Anterior cingulate cortex (tissue), 58 donors: Measurements from ENCODE around the gene NKAIN1.
"Not testable (repeated sequence)": the region's sequence is repeated elsewhere in the genome, so short reads cannot be mapped to it uniquely, and the experiment has no call there.

Experiments used
- DNase-seq, 58 donors: peaks; one replicate each; lab custom pipeline; 2025; lab: John Stamatoyannopoulos, UW

Gene NKAIN1

DNA sequence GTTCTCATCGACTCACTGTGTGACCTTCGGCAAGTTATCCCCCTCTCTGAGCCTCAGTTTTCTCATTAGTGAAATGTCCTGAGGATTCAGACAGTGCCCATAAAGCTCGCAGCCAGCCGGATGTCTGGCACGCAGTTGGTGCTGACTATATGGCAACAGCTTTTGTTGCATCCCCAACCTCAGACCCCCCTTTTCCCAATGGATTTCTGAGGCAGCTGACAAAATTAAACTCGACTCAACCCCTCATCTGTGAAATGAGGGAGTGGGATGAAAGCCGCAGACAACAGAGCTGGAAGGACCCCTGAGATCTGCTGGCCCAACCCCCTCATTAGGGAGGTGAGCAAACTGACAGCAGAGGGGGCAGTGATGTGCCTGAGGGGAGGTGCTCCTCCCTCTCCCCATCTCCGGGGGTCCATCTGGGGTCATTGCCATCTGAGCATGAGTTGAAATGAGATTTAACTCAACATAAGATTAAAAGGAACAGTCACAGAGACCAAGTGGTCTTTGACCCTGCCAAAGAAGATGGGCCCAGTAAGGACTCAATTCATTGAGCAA, 40.4 kb downstream of the NKAIN1 start:
- DNase-seq = no peak

DNA sequence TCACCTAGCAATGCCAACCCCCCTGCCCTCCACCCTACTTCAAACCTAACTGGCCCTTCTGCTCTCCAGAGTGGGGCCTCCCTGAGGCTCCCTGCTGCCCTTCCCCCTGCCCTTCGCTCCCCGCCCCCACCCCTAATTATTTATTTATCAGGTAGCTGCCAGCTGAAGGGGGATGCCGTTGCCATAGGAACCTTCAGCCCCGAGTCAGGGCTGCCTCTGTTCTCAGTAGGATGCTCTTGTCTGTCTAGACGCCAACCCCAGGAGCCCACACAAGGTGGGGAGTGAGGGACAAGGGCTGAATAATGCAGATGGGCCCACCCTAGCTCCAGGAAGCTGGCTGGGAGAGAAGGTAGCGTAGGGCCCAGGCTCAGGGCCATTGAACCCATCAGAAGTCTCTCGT, 41.1 kb downstream of the NKAIN1 start:
- no peak for DNase-seq

DNA sequence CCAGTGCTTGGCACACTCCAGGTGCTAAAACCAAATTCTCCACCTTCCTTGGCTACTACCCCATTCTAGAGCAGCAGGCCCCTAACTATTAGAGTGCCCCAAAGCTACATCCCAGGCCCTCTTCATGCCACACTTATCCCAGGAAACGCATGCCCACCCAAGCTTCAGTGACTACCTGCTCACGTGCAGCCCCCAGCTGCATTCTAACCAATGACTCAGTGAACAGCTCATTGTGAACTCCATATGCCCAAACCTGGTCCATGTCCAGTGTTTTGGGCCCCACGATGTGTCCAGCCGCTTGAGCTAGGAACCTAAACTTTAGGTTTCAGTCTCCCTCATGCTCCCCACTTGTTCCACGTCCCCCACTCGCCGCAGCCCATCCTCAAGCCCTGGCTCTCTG, 41.5 kb downstream of the NKAIN1 start:
- DNase-seq = no peak

DNA sequence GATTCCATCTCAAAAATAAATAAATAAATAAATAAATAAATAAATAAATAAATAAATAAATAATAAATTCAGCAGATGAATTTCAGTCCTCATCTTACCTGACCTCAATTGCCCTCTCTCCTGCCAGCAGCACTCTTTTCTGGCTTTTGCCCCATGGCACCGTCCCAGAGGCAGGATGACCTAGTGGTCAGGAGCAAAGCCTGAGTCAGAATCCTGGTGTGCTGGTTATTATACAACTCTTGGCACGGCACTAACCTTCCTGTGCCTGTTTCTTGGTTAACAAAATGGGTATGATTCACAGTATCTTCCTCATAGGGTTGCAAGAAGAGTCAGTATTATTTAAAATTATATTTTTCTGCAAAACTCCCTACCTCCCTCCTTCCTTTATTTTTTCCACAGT, 43.0 kb downstream of the NKAIN1 start:
- DNase-seq = peak in 1 of 58 donors; percentile 34

DNA sequence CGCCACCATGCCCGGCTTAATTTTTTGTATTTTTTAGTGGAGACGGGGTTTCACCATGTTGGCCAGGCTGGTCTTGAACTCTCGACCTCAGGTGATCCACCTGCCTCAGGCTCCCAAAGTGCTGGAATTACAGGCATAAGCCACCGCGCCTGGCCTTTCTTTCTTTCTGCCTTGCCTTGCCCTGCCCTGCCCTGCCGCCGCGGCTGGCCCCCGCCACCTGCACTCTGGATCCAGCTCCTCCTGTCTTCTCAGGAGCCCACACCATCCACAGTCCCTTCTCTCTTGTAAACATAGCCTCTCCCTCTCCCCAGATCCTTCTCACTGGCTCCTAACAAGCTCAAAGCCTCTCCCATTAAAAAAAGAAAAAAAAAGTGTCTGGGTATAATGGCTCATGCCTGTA, 44.4 kb downstream of the NKAIN1 start:
- not testable (repeated sequence) for DNase-seq

DNA sequence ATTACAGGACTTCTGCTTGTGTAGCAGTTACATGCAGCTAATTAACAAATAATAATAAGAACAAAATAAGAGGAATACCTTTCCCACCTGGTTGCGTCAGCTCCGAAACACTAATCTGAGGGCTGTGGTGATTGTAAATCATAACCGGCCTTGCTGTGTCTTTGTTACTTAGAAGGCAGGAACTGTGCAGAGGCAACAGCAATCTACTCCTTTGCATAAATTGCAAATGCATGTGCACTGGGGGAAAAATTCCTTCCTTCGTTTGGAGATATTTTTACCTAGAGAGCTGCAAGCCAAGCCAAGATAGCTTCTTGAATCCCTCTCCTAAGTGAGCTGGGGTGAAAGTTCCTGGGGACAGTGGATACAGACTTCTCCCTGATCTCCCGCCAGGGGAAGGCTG, 46.0 kb downstream of the NKAIN1 start:
- no peak for DNase-seq

DNA sequence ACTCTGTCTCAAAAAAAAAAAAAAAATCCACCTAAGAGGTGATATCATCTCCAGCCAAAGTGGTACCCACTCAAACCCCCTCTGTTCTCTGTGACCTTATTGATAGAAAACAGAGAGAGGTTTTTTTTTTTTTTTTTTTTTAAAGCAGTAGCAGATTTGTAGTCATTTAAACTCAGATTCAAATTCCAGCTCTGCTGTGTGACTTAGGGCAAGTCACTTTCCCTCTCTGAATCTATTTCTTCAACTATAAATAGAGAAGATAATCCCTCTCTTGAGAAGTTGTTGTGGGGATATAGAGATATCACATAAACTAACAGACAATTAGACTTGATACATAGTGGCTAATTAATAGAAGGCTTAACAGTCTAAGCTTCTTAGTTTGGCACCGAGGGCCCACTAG, 48.4 kb downstream of the NKAIN1 start:
- no peak for DNase-seq

DNA sequence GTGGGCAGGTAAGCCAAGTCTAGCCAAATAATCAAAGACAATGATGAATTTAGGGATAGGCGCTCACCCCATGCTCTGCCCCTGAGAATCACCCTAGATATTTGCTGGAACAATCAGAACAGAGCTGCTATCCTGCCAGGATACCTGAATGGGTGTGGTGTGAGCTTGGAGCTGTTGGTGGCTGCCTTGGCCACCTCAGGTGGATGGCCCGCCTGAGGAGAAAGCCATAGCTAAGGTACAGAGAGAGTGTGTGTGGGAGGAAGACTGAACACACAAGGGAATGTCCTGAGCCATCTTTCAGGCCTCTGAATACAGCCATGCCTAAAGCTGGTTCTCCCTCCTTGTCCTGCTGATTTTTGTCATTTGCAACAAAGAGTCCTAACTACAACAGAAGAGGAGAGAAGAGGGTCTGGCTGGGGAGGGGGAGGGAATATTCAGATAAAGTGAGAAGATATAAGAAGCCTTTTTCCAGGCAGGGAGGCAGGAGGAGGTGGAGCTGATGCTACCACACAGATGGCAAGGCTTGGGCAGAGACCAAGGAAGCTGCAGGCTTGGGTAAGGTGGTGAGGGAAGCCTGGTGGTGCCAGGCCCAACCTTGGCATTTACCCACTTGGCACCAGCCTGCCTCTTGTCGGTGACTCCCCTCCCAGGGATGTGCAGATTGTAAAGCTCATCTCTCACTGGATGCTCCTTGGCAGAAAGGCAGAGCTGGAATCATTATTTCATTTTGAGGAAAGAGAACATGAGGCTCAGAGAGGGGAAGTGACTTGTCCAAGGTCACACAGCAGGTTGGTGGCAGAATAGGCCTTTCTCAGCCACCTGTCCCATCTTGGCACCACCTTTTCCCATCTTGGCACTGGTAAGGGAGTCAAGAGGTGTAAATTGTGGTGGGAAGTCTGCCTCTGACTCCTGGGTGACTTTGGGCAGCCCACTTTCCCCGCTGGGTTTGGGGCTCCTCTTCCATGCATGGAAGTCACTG, 49.7 kb downstream of the NKAIN1 start:
- DNase-seq = peak in 22 of 58 donors; percentile 7 to 56 (median 22)

DNA sequence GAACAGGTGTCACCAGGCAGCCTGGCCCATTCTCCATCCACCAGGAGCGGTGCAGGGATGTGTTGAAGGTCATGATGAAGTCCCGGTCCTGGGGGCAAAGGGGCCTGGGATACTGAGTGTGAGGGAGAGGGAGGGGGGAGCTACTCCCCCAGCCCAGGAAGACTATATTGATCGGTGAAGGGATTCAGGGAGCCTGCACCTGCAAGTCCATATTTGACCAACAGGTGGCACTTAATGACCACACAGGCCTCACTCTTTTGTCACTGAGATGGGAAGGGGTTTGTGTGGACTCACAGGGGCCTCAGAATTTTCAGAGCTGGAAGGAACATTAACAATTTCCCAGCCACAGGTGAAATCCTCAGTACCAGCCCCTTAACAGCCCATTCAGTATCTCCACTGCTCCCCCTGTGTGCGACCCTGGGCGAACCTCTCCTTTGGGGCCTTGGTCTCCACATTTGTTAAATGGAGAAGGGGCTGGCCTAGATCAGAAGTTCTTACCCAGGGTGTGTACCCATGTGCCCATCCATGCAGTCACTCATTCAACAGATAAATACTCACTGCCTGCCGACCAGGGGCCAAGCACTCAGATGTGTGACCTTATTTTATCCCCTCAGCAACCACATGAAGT, 55.6 kb downstream of the NKAIN1 start:
- DNase-seq = peak in 31 of 58 donors; percentile 2 to 37 (median 12)

DNA sequence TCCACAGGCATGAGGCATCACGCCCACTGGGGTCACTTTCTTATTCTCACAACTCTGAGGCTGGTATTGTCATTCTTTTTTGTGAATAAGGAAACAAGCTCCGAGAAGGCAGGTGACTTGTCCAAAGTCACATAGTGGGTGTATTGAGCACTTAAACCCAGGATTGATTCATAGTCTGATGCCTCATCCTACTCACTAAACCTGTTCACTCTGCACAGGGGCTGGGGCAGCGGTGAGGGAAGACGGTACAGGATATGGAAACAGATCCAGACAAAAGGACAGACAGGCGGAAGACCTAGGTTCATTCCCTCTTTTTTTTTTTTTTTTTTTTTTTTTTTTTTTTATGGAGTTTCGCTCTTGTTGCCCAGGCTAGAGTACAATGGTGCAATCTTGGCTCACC, 56.6 kb downstream of the NKAIN1 start:
- no peak for DNase-seq

DNA sequence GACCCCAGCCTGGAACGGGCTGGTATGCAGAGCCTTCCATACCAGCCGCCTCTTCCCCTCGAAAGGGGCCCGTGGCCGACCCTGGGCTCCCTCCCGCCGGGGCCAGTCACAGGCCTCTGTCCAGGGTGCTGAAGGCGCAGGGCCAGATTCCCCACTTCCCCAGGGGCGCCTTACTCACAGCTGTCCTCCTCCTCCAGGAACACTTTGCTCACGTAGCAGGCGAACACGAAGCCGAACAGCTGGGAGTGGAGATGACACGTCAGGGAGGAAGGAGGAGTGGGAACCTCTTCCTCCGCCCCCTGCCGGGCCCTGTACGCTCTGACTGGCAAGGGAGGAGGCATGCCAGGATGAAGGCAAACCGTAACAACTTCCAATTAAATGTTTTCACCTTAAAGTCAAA, 57.3 kb downstream of the NKAIN1 start:
- peak in 24 of 58 donors; percentile 4 to 59 (median 22) for DNase-seq

DNA sequence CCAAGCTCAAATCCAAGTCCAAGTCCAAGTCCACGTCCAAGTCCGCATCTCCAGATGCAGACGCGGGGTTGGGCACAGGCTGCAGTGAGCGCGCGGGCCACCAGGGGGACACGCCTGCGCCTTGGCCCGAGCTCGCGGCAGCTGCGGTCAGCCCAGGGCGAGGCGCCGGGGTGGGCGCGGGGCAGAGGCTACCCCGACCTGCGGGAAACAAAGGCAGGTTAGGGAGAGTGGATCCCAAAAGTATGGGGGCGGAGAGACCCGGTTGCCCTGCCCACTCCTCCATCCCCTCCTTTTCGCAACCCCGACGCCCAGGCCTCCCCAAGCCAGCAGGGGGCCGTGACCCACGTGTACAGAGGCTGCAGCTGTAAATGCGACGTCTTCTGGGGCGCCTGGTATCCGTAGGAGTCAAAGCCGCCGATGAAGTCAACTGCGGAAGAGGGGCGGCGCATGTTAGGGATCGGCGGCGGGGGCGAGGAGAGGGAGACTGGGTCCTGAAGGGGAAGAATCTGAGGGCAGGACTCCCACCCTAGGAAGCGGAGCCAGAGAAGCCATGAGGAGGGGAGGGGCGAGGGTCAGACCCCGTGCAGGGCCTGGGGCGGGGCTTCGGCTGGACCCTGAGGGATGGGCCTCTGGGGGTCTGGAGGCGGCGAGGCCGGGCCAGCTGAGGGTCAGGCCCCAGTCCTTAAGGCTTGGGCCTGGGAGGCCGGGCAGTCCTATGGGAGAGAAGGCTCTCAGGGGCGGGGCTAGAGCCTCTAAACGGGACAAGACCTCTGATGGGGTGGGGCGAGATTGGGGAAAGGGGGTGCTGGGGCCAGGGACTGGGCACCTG, 58.0 kb downstream of the NKAIN1 start:
- DNase-seq = peak in 25 of 58 donors; percentile 8 to 54 (median 24)

DNA sequence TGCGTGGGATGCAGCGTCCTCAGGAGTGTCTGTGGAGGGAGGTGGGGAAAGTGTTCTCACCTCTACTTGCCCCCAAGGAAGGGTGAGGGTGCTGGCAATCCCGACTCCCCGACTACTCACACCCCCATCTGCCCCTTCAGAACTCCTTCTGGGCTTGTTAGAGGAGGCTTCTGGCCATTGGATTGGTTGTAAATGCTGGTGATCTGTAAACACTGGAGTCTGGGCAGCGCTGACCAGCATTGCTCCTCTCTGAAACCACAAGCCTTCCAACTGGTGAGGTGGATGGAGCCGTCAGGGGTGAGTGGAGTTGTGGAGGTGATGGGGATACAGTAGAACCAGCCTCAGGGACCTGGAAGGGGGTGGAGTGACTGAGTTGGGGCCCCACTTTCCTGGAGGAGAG, 59.3 kb downstream of the NKAIN1 start:
- no peak for DNase-seq

DNA sequence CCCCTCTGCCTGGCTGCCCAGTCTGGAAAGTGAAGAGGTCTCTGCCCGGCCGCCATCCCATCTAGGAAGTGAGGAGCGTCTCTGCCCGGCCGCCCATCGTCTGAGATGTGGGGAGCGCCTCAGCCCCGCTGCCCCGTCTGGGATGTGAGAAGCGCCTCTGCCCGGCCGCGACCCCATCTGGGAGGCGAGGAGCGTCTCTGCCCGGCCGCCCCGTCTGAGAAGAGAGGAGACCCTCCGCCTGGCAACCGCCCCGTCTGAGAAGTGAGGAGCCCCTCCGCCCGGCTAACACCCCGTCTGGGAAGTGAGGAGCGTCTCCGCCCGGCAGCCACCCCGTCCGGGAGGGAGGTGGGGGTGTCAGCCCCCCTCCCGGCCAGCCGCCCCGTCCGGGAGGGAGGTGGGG, 63.4 kb downstream of the NKAIN1 start:
- not testable (repeated sequence) for DNase-seq

DNA sequence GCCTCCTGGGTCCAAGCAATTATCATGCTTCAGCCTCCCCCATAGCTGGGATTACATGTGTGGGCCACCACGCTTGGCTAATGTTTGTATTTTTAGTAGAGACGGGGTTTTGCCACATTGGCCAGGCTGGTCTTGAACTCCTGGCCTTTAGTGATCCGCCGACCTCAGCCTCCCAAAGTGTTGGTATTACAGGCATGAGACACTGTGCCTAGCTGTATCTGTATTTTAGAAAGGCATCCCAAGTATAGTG, 69.3 kb downstream of the NKAIN1 start:
- DNase-seq = no peak

DNA sequence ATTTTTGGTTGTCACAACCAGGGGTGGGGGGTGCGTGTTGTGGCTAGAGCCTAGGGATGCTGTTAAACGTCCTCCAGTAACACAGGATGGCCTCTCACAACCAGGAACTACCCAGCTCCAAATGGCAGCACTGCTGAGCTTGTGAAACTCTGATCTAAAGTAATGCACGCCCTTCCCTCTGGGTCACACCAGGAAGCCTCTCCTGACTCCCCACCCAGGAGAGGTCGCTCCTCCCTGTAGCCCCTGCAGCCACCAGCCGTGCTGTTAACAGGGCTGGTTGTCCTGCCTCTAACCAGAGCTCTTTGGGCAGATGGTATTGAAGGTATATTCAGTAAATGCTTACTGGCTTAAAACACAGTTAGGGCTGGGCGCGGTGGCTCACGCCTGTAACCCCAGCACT, 73.2 kb downstream of the NKAIN1 start:
- no peak for DNase-seq

DNA sequence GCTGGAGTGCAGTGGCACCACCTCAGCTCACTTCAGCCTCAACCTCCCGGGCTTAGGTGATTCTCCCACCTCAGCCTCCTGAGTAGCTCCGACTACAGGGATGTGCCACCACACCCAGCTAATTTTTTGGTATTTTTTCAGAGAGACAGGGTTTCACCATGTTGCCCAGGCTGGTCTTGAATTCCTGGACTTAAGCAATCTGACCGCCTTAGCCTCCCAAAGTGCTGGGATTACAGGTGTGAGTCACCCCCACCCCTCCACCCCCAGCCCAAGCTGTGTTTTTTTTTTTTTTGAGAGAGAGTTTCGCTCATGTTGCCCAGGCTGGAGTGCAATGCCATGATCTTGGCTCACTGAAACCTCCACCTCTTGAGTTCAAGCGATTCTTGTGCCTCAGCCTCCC, 75.4 kb downstream of the NKAIN1 start:
- DNase-seq = no peak

DNA sequence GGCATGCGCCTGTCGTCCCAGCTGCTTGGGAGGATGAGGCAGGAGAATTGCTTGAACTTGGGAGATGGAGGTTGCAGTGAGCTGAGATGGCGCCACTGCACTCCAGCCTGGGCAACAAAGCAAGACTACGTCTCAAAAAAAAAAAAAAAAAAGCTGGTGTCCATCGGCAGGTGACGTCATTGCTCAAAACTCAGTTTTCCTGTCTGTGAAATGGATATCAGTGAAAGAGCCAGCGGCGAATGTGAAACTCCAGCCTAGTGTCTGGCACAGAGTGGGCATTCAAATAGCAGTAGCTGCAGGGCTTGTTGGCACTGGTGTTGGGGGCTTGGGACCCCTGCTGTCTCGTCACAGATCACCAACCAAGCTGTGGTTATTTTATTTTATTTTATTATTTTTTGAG, 75.8 kb downstream of the NKAIN1 start:
- DNase-seq = no peak

DNA sequence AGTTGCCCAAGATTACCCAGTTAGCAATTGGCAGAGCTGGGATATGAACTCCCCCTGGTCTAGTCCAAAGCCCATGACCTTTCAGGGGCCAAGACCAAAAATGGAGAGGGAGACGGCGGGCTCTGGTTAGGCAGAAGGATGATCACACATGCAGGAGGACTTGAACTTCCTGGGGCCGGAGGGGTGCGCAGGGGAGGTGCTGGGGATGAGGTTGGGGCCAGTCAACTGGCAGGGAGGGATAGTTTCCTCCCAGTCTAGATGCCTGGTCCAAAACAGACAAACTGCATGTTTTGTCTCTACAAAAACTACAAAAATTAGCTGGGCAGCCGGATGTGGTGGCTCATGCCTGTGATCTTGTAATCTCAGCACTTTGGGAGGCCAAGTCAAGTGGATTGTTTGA, 78.1 kb downstream of the NKAIN1 start:
- DNase-seq = no peak

DNA sequence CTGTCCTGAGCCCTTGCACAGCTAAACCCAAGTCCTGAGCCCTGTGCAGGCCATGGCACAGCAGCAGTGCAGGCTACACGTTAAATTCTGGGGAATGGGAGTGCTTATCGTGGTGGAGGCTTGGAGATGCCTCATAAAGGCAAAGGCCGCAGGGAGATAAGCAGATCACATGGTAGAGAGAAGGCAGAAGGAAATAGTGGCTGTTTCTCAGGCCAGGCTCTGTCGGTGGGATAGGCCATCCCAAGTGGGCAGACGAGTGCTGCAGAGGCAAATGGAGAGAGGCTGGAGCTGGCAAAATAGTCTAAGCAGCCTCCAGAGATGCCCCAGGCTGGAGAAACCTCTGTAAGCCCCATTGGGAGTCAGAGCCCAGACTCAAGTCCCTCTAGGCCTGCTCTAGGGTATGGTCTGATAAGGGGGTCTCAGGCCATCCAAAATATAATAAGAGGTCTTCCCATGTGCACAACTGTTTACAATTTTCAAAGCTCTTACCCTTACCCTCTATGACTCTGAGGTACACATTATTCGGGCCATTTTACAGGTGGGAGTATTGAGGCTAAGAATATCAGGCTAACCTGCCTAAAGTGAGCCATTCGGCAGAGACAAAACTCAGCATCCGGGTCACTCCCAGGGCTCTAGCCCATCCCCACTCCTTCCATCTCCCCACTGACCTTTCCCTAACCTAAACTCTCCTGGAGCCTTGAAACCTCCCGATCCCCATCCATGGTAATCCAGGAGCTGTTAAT, 79.6 kb downstream of the NKAIN1 start:
- DNase-seq = no peak
